GM12865 (cell line): ENCODE data around the gene ZNF609.
"Not testable (repeated sequence)": the region's sequence is repeated elsewhere in the genome, so short reads cannot be mapped to it uniquely, and the experiment has no call there.

Source experiments
- DNase-seq: peaks from one replicate; pipeline ENCODE4 v3.0.0; 2010; ENCODE audit warnings: low read depth
- H3K4me3 ChIP-seq: 2 replicates; pipeline ENCODE4 v1.5.1; 2011; ENCODE audit warnings: mild to moderate bottlenecking, low read depth, low read length, control low read depth
- CTCF ChIP-seq: IDR thresholded peaks from 2 replicates; pipeline ENCODE4 v1.5.1; 2011; ENCODE audit warnings: low read length, control low read depth, low read depth, inconsistent platforms; ENCODE audit not compliant: insufficient read depth; ENCODE audit errors: missing control alignments

Gene ZNF609

GRCh38 chr15:64635499-64636495 is 175.4 kb downstream of the ZNF609 start:
- no peak for TF ChIP-seq CTCF
- peak; percentile 41 for DNase-seq

GRCh38 chr15:64636556-64636955 is 176.2 kb downstream of the ZNF609 start:
- no peak overlapping the region for H3K4me3 ChIP-seq
- DNase-seq, result no peak
- no peak for TF ChIP-seq CTCF

More at GRCh38 chr15:64635499-64636495, 175.4 kb downstream of the ZNF609 start:
- no peak overlapping the region for H3K4me3 ChIP-seq

- H3K4me3 ChIP-seq, result no peak overlapping the region
- no peak for TF ChIP-seq CTCF
- no peak for DNase-seq
These were observed 177.0 kb downstream of the ZNF609 start for GRCh38 chr15:64637412-64637811.

- not testable (repeated sequence) for DNase-seq, H3K4me3 ChIP-seq
These were observed 179.4 kb downstream of the ZNF609 start for GRCh38 chr15:64639744-64640143.

GRCh38 chr15:64640146-64640871 is 179.9 kb downstream of the ZNF609 start:
- DNase-seq, result peak; percentile 23
- no peak overlapping the region for H3K4me3 ChIP-seq
- TF ChIP-seq CTCF, result no peak

GRCh38 chr15:64642875-64643274 is 182.5 kb downstream of the ZNF609 start:
- H3K4me3 ChIP-seq, result no peak overlapping the region
- DNase-seq, result no peak
- TF ChIP-seq CTCF, result no peak

- DNase-seq, result no peak
These were observed 183.3 kb downstream of the ZNF609 start for GRCh38 chr15:64643685-64644084.

GRCh38 chr15:64644811-64645210 is 184.4 kb downstream of the ZNF609 start:
- H3K4me3 ChIP-seq, DNase-seq: not testable (repeated sequence)

More at GRCh38 chr15:64643685-64644084, 183.3 kb downstream of the ZNF609 start:
- H3K4me3 ChIP-seq, result no peak overlapping the region
- no peak for TF ChIP-seq CTCF
